ENCODE results near the gene FBXO45. TPM values are rescaled to one million over a fixed set of nuclear protein-coding genes. Genes with fewer than 3 reads are reported as not detected.
"Not testable (repeated sequence)": the region's sequence is repeated elsewhere in the genome, so short reads cannot be mapped to it uniquely, and the experiment has no call there.

The FBXO45 gene
- total and polyA plus RNA-seq, 4 donors, result 3.7 to 10.2 (median 5.9) TPM

GRCh38 chr3:196558476-196558875, 10.0 kb upstream of the FBXO45 start:
- Histone ChIP-seq H3K27me3 (ENCODE audit: control insufficient read depth in 3 of 3, insufficient read depth in 3 of 3, low read length in 2 of 3) (no peaks in the 10 kb centered on the region), H3K27ac (ENCODE audit: low read depth in 1 of 2, low read length in 1 of 2) (no peak overlapping the region), H3K9ac (ENCODE audit: insufficient read depth in 1 of 2, low read length in 2 of 2) (no peak overlapping the region), H3K9me3 (ENCODE audit: control insufficient read depth in 4 of 4, insufficient read depth in 3 of 4, low read length in 3 of 4) (no peaks in the 10 kb centered on the region), H3K4me3 (no peak overlapping the region), H3K36me3 (ENCODE audit: control insufficient read depth in 4 of 4, insufficient read depth in 4 of 4, low read length in 4 of 4) (peaks cover 3 to 15% (median 10%) of the 10 kb centered on the region in 4 donors), H3K4me1 (ENCODE audit: control insufficient read depth in 5 of 5, insufficient read depth in 5 of 5, low read length in 5 of 5) (peaks cover 0 to under 1% (median 0%) of the 10 kb centered on the region in 5 donors)
- DNase-seq, result no peak
- ATAC-seq (ENCODE audit: insufficient read depth, low FRiP score), result no peak
- no peak for TF ChIP-seq CTCF (IDR thresholded peaks at IDR 0.05; ENCODE audit: control extremely low read depth, extremely low read depth)

- Histone ChIP-seq H3K4me1 (ENCODE audit: control insufficient read depth in 5 of 5, insufficient read depth in 5 of 5, low read length in 5 of 5) (peaks cover 0 to 1% (median 0%) of the 10 kb centered on the region in 5 donors), H3K27me3 (ENCODE audit: control insufficient read depth in 3 of 3, insufficient read depth in 3 of 3, low read length in 2 of 3) (no peaks in the 10 kb centered on the region), H3K27ac (ENCODE audit: low read depth in 1 of 2, low read length in 1 of 2) (no peak overlapping the region), H3K36me3 (ENCODE audit: control insufficient read depth in 4 of 4, insufficient read depth in 4 of 4, low read length in 4 of 4) (peaks cover 3 to 11% (median 11%) of the 10 kb centered on the region in 4 donors), H3K4me3 (no peak overlapping the region), H3K9ac (ENCODE audit: insufficient read depth in 1 of 2, low read length in 2 of 2) (no peak overlapping the region), H3K9me3 (ENCODE audit: control insufficient read depth in 4 of 4, insufficient read depth in 3 of 4, low read length in 3 of 4) (no peaks in the 10 kb centered on the region)
- no peak for DNase-seq
- 38 to 51% methylated on average over 3 of the region's 3 CpGs for WGBS, 2 donors
- ATAC-seq (ENCODE audit: insufficient read depth, low FRiP score), result no peak
- no peak for TF ChIP-seq CTCF (IDR thresholded peaks at IDR 0.05; ENCODE audit: control extremely low read depth, extremely low read depth)
Observed at GRCh38 chr3:196559826-196560225, 8.6 kb upstream of the FBXO45 start.

GRCh38 chr3:196563721-196564225, 4.7 kb upstream of the FBXO45 start:
- WGBS, 2 donors, result 79 to 82% methylated on average over 9 of the region's 9 CpGs
- H3K9me3 ChIP-seq (ENCODE audit: control insufficient read depth in 4 of 4, insufficient read depth in 3 of 4, low read length in 3 of 4), result no peaks in the 10 kb centered on the region
- ATAC-seq (ENCODE audit: insufficient read depth, low FRiP score) (no peak), DNase-seq (no peak)
- H3K9ac ChIP-seq (ENCODE audit: insufficient read depth in 1 of 2, low read length in 2 of 2), result no peak overlapping the region
- peaks cover 6 to 18% (median 12%) of the 10 kb centered on the region in 4 donors for H3K36me3 ChIP-seq (ENCODE audit: control insufficient read depth in 4 of 4, insufficient read depth in 4 of 4, low read length in 4 of 4)
- peaks cover 0 to 10% (median 6%) of the 10 kb centered on the region in 5 donors for H3K4me1 ChIP-seq (ENCODE audit: control insufficient read depth in 5 of 5, insufficient read depth in 5 of 5, low read length in 5 of 5)
- no peaks in the 10 kb centered on the region for H3K27me3 ChIP-seq (ENCODE audit: control insufficient read depth in 3 of 3, insufficient read depth in 3 of 3, low read length in 2 of 3)
- no peak overlapping the region for H3K4me3 ChIP-seq
- H3K27ac ChIP-seq (ENCODE audit: low read depth in 1 of 2, low read length in 1 of 2), result no peak overlapping the region
- TF ChIP-seq CTCF (IDR thresholded peaks at IDR 0.05; ENCODE audit: control extremely low read depth, extremely low read depth), result no peak

GRCh38 chr3:196569003-196569516, 600 bp downstream of the FBXO45 start:
- no peak for ATAC-seq (ENCODE audit: insufficient read depth, low FRiP score)
- H3K36me3 ChIP-seq (ENCODE audit: control insufficient read depth in 4 of 4, insufficient read depth in 4 of 4, low read length in 4 of 4), result peaks cover 0 to 12% (median 2%) of the 10 kb centered on the region in 4 donors
- peak in 2 of 3 donors; percentile 8 to 13 for DNase-seq
- H3K9ac ChIP-seq (ENCODE audit: insufficient read depth in 1 of 2, low read length in 2 of 2), result peak overlapping the region; percentile 16 to 68
- peak overlapping the region; percentile 95 for H3K4me3 ChIP-seq
- no peaks in the 10 kb centered on the region for H3K9me3 ChIP-seq (ENCODE audit: control insufficient read depth in 4 of 4, insufficient read depth in 3 of 4, low read length in 3 of 4)
- peaks cover 5 to 17% (median 8%) of the 10 kb centered on the region in 5 donors for H3K4me1 ChIP-seq (ENCODE audit: control insufficient read depth in 5 of 5, insufficient read depth in 5 of 5, low read length in 5 of 5)
- no peaks in the 10 kb centered on the region for H3K27me3 ChIP-seq (ENCODE audit: control insufficient read depth in 3 of 3, insufficient read depth in 3 of 3, low read length in 2 of 3)
- WGBS, 2 donors, result 1% methylated on average over 29 to 44 of the region's 44 CpGs
- TF ChIP-seq CTCF (IDR thresholded peaks at IDR 0.05; ENCODE audit: control extremely low read depth, extremely low read depth), result no peak
- peak overlapping the region; percentile 87 to 98 for H3K27ac ChIP-seq (ENCODE audit: low read depth in 1 of 2, low read length in 1 of 2)

- not testable (repeated sequence) for H3K4me3 ChIP-seq; H3K27ac ChIP-seq (ENCODE audit: low read depth in 1 of 2, low read length in 1 of 2); H3K9me3 ChIP-seq (ENCODE audit: control insufficient read depth in 4 of 4, insufficient read depth in 3 of 4, low read length in 3 of 4); H3K27me3 ChIP-seq (ENCODE audit: control insufficient read depth in 3 of 3, insufficient read depth in 3 of 3, low read length in 2 of 3); DNase-seq; ATAC-seq (ENCODE audit: insufficient read depth, low FRiP score); H3K36me3 ChIP-seq (ENCODE audit: control insufficient read depth in 4 of 4, insufficient read depth in 4 of 4, low read length in 4 of 4); H3K9ac ChIP-seq (ENCODE audit: insufficient read depth in 1 of 2, low read length in 2 of 2)
- peaks cover 5 to 17% (median 8%) of the 10 kb centered on the region in 5 donors for H3K4me1 ChIP-seq (ENCODE audit: control insufficient read depth in 5 of 5, insufficient read depth in 5 of 5, low read length in 5 of 5)
- WGBS, 2 donors, result 86 to 91% methylated on average over 13 of the region's 13 CpGs
Observed at GRCh38 chr3:196570332-196570731, 1.9 kb downstream of the FBXO45 start.

All from lung (tissue), 12 donors.